ENCODE measurements around the gene EREG.

The EREG gene

DNA sequence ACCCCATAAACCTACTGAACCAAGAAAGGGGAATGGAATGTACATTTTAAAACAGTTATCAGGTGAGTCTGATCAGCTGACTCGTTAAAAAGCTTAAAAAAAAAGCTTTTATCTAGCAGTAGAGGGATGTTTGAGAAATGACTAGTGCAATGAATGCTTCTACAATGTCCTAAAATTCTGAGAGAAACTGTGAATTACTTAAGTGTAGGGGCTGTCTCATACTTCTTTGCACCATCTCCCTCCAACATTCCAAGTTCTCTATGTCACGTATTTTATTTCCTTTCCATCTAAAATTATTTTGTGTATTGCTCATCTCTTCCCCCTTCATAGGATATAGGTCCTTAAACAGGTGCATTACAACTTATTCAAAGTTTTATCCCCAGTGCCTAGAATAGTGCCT lies 68.1 kb downstream of the EREG start:
- no peak for DNase-seq

DNA sequence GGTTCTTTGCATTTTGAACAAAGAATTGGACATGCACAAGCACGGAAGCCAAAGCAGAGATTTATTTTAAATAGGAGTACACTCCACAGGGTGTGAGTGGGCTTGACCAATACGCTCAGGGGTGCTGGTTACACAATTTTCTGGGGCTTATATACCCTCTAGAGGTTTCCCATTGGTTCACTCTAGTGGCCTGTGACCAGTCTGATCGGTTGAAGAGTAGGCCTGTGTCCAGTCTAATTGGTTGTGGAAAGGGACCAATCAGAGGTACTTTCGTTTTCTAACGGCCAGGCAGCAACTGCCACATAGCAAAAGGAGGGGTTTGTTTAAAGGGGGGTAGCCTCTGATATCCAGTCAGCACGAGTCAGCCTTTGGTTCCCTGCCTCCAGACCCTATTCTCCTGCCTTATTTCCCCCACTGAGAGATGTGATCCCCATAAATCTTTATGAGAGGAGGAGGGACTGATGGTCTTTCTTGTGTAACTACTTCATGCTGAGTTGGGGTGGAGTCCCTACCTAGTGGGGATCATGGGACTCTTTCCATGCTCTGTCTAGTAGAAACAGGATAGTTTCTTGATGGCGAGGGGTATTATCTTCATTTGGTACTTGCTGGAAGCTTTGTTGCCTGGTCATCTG lies 68.7 kb downstream of the EREG start:
- DNase-seq = no peak

- DNase-seq = no peak
Observed at GRCh38 chr4:74435296-74435695, 70.4 kb downstream of the EREG start.

DNA sequence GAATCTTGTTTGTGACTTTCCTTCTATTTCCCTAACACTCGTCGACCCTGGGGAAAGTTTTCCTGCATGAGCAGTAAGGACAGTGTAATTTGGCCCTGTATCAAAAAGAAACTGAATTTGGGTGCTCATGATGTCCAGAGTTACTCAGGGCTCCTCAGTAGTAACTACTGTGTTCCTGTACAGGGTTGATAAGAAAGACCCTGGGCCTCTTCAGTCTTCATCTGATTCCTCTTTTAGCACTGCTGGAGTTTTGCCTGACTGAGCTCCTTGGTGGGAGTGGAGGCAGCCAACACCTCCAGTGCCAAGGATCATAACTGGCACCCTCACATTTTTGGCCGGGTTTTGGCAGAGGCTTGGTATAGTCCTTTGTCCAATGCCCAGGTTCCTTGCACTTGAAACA lies 72.9 kb downstream of the EREG start:
- DNase-seq = no peak

Measured in T-helper 9 cell (primary cell).